ENCODE measurements around the gene TDG. TPM values are rescaled to one million over a fixed set of nuclear protein-coding genes. Genes with fewer than 3 reads are reported as not detected.
"Not testable (repeated sequence)": the region's sequence is repeated elsewhere in the genome, so short reads cannot be mapped to it uniquely, and the experiment has no call there.

TDG gene
- total RNA-seq, 4 donors from 2014 or later, result 19.4 to 42.8 (median 24.9) TPM

GRCh38 chr12:104025771-104026170 lies 60.1 kb downstream of the TDG start:
- Histone ChIP-seq H3K4me3 (no peak overlapping the region), H3K27me3 (no peaks in the 10 kb centered on the region), H3K9me3 (peaks cover 0 to 9% (median 0%) of the 10 kb centered on the region in 3 donors), H3K27ac (no peak overlapping the region), H3K36me3 (no peaks in the 10 kb centered on the region), H3K4me1 (no peaks in the 10 kb centered on the region)
- no peak for TF ChIP-seq POLR2A (IDR thresholded peaks at IDR 0.05)
- TF ChIP-seq CTCF (IDR thresholded peaks at IDR 0.05), result no peak
- DNase-seq, result no peak
- intact Hi-C loops (cut with DNase I), result no loop called here
- WGBS, 2 donors, result 84 to 92% methylated on average over 2 of the region's 2 CpGs

- intact Hi-C loops (cut with DNase I), result no loop called here
- H3K36me3 ChIP-seq, result no peaks in the 10 kb centered on the region
- peaks cover 0 to 9% (median 0%) of the 10 kb centered on the region in 3 donors for H3K9me3 ChIP-seq
- H3K27me3 ChIP-seq, result no peaks in the 10 kb centered on the region
- 47 to 51% methylated on average over 5 of the region's 5 CpGs for whole genome bisulfite sequencing, 2 donors
- no peak for DNase-seq
- H3K27ac ChIP-seq, result no peak overlapping the region
- H3K4me3 ChIP-seq, result no peak overlapping the region
- TF ChIP-seq CTCF (IDR thresholded peaks at IDR 0.05), result no peak
- TF ChIP-seq POLR2A (IDR thresholded peaks at IDR 0.05), result no peak
- H3K4me1 ChIP-seq, result no peaks in the 10 kb centered on the region
Observed at GRCh38 chr12:104026841-104027599, 61.3 kb downstream of the TDG start.

- intact Hi-C loops (cut with DNase I), result not testable (repeated sequence)
Observed at GRCh38 chr12:104030596-104030995, 64.9 kb downstream of the TDG start.

GRCh38 chr12:104036143-104036542 lies 70.5 kb downstream of the TDG start:
- H3K4me3 ChIP-seq; H3K27ac ChIP-seq; H3K36me3 ChIP-seq; H3K9me3 ChIP-seq; H3K27me3 ChIP-seq; H3K4me1 ChIP-seq; DNase-seq; intact Hi-C loops (cut with DNase I): not testable (repeated sequence)
- WGBS, 2 donors, result 83 to 86% methylated on average over 2 of the region's 2 CpGs

More at GRCh38 chr12:104030596-104030995, 64.9 kb downstream of the TDG start:
- not testable (repeated sequence) for H3K4me3 ChIP-seq, H3K27ac ChIP-seq, H3K36me3 ChIP-seq, H3K4me1 ChIP-seq, DNase-seq, H3K9me3 ChIP-seq, H3K27me3 ChIP-seq
- WGBS, 2 donors, result 92 to 94% methylated on average over 12 of the region's 27 CpGs

Other genes with a start within 250 kb of the TDG start
- 10 to 100 TPM in 1 of 4 donors, 1 to 10 TPM in 3; 4.7 to 32.2 (median 5.8) TPM for gene NT5DC3, start 124.6 kb upstream of the TDG start, total RNA-seq
- 100 to 1,000 TPM; 206 to 319 (median 209) TPM for gene HSP90B1, start 35.5 kb upstream of the TDG start, total RNA-seq
- gene GLT8D2, start 84.3 kb downstream of the TDG start, total RNA-seq, result 1 to 10 TPM in 2 of 4 donors, under 1 TPM in 1, not detected in 1; 0.61 to 4.8 (median 2.7) TPM
- gene HCFC2, start 98.7 kb downstream of the TDG start, total RNA-seq, result 10 to 100 TPM; 10.1 to 17.7 (median 14.7) TPM
- gene NFYB, start 172.3 kb downstream of the TDG start, total RNA-seq, result 10 to 100 TPM in 3 of 4 donors, 1 to 10 TPM in 1; 8.1 to 31.5 (median 12.9) TPM
- gene TXNRD1, start 249.9 kb downstream of the TDG start, total RNA-seq, result 100 to 1,000 TPM in 2 of 4 donors, 10 to 100 TPM in 2; 40.6 to 125 (median 82.0) TPM

Measured in esophagus squamous epithelium (tissue), 5 donors.